Esophagus muscularis mucosa (tissue), 4 donors: Measurements from ENCODE around the gene MZF1. TPM values are rescaled to one million over a fixed set of nuclear protein-coding genes. Genes with fewer than 3 reads are reported as not detected.

ENCODE experiments used
- DNase-seq: peaks from one replicate; pipeline ENCODE4 v3.0.0-alpha.2; 2017; ENCODE audit errors: extremely low spot score
- H3K27ac ChIP-seq, 4 donors: fragments of 200-600 bp; sonication (generic); replicated peaks in 1 of 4; 1 replicate in 3 of 4; 2 replicates in 1 of 4; pipeline ENCODE4 v1.5.1; 2016 to 2019; ENCODE audit warnings: mild to moderate bottlenecking in 1 of 4
- H3K27me3 ChIP-seq, 4 donors: fragments of 200-600 bp; sonication (generic); one replicate each; pipeline versions ENCODE4 v1.5.1 to v1.6.0; 2016 to 2019
- H3K36me3 ChIP-seq, 4 donors: fragments of 200-600 bp; sonication (generic); one replicate each; pipeline ENCODE4 v1.5.1; 2016 to 2019
- H3K4me1 ChIP-seq, 4 donors: fragments of 200-600 bp; sonication (generic); one replicate each; pipeline ENCODE4 v1.5.1; 2016 to 2019
- H3K4me3 ChIP-seq, 4 donors: fragments of 200-600 bp; sonication (generic); 1 replicate in 2 of 4; 2 replicates in 2 of 4; pipeline ENCODE4 v1.5.1; 2016 to 2019; ENCODE audit warnings: mild to moderate bottlenecking in 4 of 4, moderate library complexity in 1 of 4
- H3K9me3 ChIP-seq, 4 donors: fragments of 200-600 bp; sonication (generic); 1 replicate in 3 of 4; 2 replicates in 1 of 4; pipeline ENCODE4 v1.5.1; 2016 to 2019
- EP300 ChIP-seq: sonication (generic); formaldehyde crosslinking; IDR thresholded peaks from one replicate; pipeline ENCODE4 v1.6.1; 2017; ENCODE audit warnings: antibody characterized with exemption
- POLR2A ChIP-seq: fragments of 450-650 bp; IDR thresholded peaks from one replicate; pipeline ENCODE4 v1.6.1; 2017; ENCODE audit warnings: antibody characterized with exemption, moderate library complexity, mild to moderate bottlenecking, low read depth
- POLR2AphosphoS5 ChIP-seq, 2 donors: sonication (generic); formaldehyde crosslinking; IDR thresholded peaks; one replicate each; pipeline ENCODE4 v1.6.1; 2017; ENCODE audit warnings: antibody characterized with exemption in 2 of 2
- WGBS: methylation state at CpG from one replicate; pipeline ENCODE4 v1.1.5; 2018; 5-methylcytosine and 5-hydroxymethylcytosine counted together
- intact Hi-C: fragments of 100-400 bp; cut with DNase I; formaldehyde crosslinking; loops from one replicate; pipeline ENCODE4 v1.15.1; 2023
- total RNA-seq, 4 donors: library from RNA; depleted of rRNA; stranded (reverse); fragments of >200 nt; gene quantifications; one replicate each; pipeline versions ENCODE4 v1.1.0 to v1.2.1, GENCODE V29; 2016
- TF ChIP-seq, protein P1 (sequence below), 3 experiments: fragments of 200-600 bp in 2 of 3; fragments of 450-650 bp in 1 of 3; sonication (generic) in 2 of 3; IDR thresholded peaks; one replicate each; pipeline ENCODE4 v1.5.1; 2017 to 2019; ENCODE audit warnings: antibody characterized with exemption in 3 of 3, mild to moderate bottlenecking in 2 of 3, moderate library complexity in 1 of 3

Gene MZF1
- total RNA-seq, 4 donors from 2014 or later = 20.5 to 29.3 (median 22.4) TPM

DNA sequence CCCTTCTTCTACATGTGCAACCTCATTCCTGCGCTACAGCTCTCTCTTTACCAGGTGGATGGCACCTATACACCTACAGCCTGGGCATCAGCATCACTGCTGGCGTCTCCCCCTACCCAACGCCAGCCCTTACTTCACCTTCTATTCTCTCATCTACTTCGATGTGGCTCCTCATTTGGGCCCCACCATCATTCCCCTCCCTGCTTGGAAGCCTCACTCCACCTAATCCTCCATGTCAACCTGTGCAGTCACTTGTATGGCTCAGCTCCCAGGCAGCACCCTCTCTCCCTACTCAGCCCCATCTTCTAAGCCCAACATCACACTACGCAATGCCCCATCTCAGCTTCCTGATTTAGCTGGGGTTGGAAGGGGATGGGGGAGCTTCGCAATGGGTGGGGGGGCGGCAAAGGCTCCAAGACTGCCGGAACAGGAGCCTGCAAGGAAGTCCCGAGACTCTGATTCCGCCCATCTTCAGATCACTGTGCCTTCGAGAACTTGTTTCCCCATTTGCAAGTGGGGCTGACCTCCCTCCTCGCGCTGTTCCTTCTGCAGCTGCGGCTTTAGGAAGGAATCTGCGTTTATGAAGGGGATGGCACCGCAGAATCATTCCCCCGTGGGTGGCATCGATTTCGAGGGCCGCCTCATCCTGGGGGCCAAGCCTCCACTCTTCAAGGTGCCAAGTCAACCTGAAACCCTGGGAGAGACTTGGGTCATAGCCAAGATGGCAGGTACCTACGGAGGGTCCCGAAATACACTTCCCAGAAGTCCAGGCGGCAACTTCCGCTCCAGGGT lies 913 bp downstream of the MZF1 start:
- Histone ChIP-seq H3K27me3 (no peaks in the 10 kb centered on the region), H3K9me3 (no peaks in the 10 kb centered on the region)
- intact Hi-C loops = no loop called here

DNA sequence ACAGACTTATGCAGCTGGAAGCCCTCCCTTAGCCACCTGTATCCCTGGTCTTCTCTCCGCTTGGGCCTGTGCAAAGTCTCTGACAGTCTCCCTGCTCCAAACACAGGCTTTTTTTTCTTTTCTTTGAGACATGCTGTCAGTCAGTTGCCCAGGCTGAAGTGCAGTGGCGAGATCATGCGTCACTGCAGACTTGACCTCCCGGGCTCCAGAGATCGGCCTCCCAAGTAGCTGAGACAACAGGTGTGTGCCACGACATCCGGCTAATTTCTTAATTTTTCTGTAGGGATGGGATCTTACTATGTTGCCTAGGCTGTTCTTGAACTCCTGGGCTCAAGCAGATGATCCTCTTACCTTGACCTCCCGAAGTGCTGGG lies 1.6 kb downstream of the MZF1 start:
- Histone ChIP-seq H3K27ac (no peak overlapping the region), H3K27me3 (no peaks in the 10 kb centered on the region), H3K36me3 (peaks cover 2 to 39% (median 29%) of the 10 kb centered on the region in 4 donors), H3K9me3 (no peaks in the 10 kb centered on the region), H3K4me3 (no peak overlapping the region), H3K4me1 (peaks cover 22 to 38% (median 31%) of the 10 kb centered on the region in 4 donors)
- TF ChIP-seq POLR2AphosphoS5 (IDR thresholded peaks at IDR 0.05) (no peak), EP300 (no peak), POLR2A (no peak)
- TF ChIP-seq, protein P1, sequence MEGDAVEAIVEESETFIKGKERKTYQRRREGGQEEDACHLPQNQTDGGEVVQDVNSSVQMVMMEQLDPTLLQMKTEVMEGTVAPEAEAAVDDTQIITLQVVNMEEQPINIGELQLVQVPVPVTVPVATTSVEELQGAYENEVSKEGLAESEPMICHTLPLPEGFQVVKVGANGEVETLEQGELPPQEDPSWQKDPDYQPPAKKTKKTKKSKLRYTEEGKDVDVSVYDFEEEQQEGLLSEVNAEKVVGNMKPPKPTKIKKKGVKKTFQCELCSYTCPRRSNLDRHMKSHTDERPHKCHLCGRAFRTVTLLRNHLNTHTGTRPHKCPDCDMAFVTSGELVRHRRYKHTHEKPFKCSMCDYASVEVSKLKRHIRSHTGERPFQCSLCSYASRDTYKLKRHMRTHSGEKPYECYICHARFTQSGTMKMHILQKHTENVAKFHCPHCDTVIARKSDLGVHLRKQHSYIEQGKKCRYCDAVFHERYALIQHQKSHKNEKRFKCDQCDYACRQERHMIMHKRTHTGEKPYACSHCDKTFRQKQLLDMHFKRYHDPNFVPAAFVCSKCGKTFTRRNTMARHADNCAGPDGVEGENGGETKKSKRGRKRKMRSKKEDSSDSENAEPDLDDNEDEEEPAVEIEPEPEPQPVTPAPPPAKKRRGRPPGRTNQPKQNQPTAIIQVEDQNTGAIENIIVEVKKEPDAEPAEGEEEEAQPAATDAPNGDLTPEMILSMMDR (IDR thresholded peaks at IDR 0.05) = no peak
- intact Hi-C loops = no loop called here
- DNase-seq = no peak
- WGBS = 94% methylated on average over 8 of the region's 8 CpGs

More for the DNA sequence above, 913 bp downstream of the MZF1 start:
- peaks cover 26 to 45% (median 38%) of the 10 kb centered on the region in 4 donors for H3K4me1 ChIP-seq
- peaks cover 0 to 35% (median 27%) of the 10 kb centered on the region in 4 donors for H3K36me3 ChIP-seq
- H3K4me3 ChIP-seq = peak overlapping the region; percentile 64 to 87 (median 67)
- peak overlapping the region; percentile 91 to 99 (median 96) for H3K27ac ChIP-seq
- no peak for TF ChIP-seq EP300
- peak in 1 of 2 donors; percentile 85 for TF ChIP-seq POLR2AphosphoS5 (IDR thresholded peaks at IDR 0.05)
- no peak for TF ChIP-seq POLR2A
- TF ChIP-seq, protein P1 (IDR thresholded peaks at IDR 0.05) = no peak
- no peak for DNase-seq
- WGBS = 36% methylated on average over 23 of the region's 24 CpGs

DNA sequence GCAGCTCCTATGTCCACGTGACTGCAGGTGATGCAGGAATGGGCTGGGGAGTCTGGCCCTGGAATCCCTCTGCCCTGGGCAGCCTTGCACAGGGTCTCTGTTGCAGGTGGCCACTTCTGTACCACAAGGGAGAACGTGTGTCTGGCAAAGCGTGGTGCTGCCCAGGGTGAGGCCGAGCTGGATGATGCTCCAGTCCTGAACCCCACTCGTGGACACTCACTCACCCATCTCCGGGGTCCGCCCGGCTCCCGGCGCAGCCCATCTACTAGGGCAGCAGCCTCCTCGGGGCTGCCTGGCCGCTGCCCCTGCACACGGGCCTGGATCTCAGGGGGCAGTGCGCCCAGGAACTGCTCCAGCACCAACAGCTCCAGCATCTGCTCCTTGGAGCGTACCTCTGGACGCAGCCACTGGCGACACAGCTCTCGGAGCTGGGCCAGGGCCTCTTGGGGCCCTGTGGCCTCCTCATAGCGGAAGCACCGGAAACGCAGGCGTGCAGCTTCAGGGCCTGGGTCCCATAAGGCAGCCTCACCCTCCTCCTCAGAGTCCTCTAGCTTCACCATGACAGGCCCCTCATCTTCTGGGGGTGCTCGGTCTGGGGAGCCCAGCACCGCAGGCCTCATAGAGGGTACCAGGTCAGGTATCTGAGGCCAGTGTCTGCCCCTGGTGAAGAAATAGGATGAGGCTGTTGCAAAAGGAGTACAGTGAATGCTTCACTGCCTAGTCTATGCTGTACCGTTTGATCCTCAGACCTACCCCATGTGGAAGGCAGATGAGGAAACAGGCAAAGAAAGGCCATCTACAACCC lies 2.2 kb downstream of the MZF1 start:
- DNase-seq = no peak
- H3K4me3 ChIP-seq = no peak overlapping the region
- no peaks in the 10 kb centered on the region for H3K27me3 ChIP-seq
- H3K36me3 ChIP-seq = peaks cover 4 to 44% (median 32%) of the 10 kb centered on the region in 4 donors
- H3K9me3 ChIP-seq = no peaks in the 10 kb centered on the region
- H3K27ac ChIP-seq = no peak overlapping the region
- intact Hi-C loops = no loop called here
- peaks cover 16 to 32% (median 25%) of the 10 kb centered on the region in 4 donors for H3K4me1 ChIP-seq
- TF ChIP-seq POLR2A (no peak), EP300 (no peak), POLR2AphosphoS5 (IDR thresholded peaks at IDR 0.05) (no peak)
- TF ChIP-seq, protein P1 (IDR thresholded peaks at IDR 0.05) = no peak
- WGBS = 98% methylated on average over 7 of the region's 25 CpGs

- H3K9me3 ChIP-seq = no peaks in the 10 kb centered on the region
- no peaks in the 10 kb centered on the region for H3K27me3 ChIP-seq
- H3K4me3 ChIP-seq = no peak overlapping the region
- intact Hi-C loops = no loop called here
- WGBS = 89% methylated on average over 4 of the region's 8 CpGs
- no peak overlapping the region for H3K27ac ChIP-seq
- peaks cover 4 to 44% (median 32%) of the 10 kb centered on the region in 4 donors for H3K36me3 ChIP-seq
- no peak for DNase-seq
- TF ChIP-seq, protein P1 (IDR thresholded peaks at IDR 0.05) = no peak
- TF ChIP-seq EP300 = no peak
- TF ChIP-seq POLR2AphosphoS5 (IDR thresholded peaks at IDR 0.05) = no peak
- no peak for TF ChIP-seq POLR2A
- peaks cover 16 to 29% (median 23%) of the 10 kb centered on the region in 4 donors for H3K4me1 ChIP-seq
Measured at GRCh38 chr19:58569943-58570670, 3.0 kb downstream of the MZF1 start.
